HEK293T (cell line): Measurements from ENCODE around the gene LYVE1.

Experiments
- BHLHE40 ChIP-seq: fragments of 450-650 bp; IDR thresholded peaks from 2 replicates; pipeline ENCODE4 v1.6.1; 2016; ENCODE audit warnings: mild to moderate bottlenecking, moderate library complexity, borderline replicate concordance
- ELF4 ChIP-seq: fragments of 450-650 bp; IDR thresholded peaks from 2 replicates; pipeline ENCODE4 v1.6.1; 2017; ENCODE audit warnings: antibody characterized with exemption
- SUZ12 ChIP-seq: fragments of 450-650 bp; IDR thresholded peaks from 2 replicates; pipeline ENCODE4 v1.6.1; 2016; ENCODE audit warnings: mild to moderate bottlenecking

GRCh38 chr11:10590218-10590915, 21.9 kb upstream of the LYVE1 start:
- TF ChIP-seq ELF4 (no peak), BHLHE40 (no peak), SUZ12 (no peak)
